HG03039 (cell line): ENCODE measurements around the gene SOAT1.
"Not testable (repeated sequence)": the region's sequence is repeated elsewhere in the genome, so short reads cannot be mapped to it uniquely, and the experiment has no call there.

ENCODE experiments used
- ATAC-seq: cut with Tn5 transposase; IDR thresholded peaks from one replicate; pipeline ENCODE4 v1.9.1; 2021; ENCODE audit warnings: mild to moderate bottlenecking, moderate library complexity; ENCODE audit not compliant: unreplicated experiment

Gene SOAT1

DNA sequence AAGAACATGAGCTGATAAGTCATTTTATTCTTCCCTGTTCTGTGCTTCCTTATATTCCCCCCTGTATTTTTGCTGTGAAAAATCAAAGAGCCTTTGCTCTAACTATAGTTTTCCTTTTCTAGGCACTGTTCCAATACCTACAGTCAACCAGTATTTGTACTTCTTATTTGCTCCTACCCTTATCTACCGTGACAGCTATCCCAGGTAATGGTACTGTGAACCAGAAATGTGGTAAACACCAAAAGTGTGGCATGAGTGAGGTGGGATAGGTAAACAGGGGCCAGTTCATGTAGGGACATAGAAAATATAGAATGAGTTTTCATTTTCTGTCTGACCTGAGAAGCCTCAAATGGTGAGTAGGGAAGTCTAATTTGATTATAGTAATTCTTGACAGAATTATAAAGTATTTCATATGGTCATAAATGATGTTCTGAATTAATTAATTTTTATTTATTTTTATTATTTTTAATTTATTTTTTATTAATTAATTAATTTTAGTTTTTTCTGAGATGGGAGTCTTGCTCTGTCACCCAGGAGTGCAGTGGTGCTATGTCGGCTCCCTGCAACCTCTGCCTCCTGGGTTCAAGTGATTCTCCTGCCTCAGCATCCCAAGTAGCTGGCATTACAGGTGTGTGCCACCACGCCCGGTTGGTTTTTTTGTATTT lies 49.3 kb downstream of the SOAT1 start:
- ATAC-seq = no peak

DNA sequence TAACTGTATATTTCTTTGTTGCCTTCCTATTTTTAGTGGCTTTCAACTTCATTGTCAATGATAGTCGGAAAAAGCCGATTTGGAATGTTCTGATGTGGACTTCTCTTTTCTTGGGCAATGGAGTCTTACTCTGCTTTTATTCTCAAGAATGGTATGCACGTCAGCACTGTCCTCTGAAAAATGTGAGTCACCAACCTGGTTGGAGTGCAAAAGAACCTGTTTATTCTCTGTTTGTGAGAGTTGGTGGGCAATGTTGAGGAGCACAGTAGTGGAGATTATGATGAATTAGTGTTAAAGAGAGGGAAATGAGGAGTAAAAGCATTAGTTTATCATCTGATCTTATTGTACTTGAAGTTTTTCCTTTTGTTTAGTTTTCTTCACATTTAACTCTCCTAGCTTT lies 57.7 kb downstream of the SOAT1 start:
- no peak for ATAC-seq

DNA sequence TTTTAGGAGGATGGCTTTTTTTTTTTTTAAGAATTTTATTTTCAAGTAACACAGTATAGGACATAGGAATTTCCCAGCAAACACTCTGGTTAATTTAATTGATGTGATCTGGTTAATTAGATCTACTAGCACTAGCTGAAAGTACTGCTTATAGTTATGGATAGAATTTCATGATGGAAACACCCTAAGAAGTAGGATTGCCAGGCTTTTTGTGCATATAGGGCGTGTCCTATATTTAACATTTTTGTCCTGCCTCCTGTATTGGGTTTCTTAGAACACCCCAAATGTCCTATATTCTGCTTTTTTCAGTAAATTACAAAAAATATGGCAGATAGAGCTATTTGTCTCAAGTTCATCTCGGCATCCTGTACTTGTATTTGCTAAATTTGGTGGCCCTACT lies 58.6 kb downstream of the SOAT1 start:
- ATAC-seq = no peak

DNA sequence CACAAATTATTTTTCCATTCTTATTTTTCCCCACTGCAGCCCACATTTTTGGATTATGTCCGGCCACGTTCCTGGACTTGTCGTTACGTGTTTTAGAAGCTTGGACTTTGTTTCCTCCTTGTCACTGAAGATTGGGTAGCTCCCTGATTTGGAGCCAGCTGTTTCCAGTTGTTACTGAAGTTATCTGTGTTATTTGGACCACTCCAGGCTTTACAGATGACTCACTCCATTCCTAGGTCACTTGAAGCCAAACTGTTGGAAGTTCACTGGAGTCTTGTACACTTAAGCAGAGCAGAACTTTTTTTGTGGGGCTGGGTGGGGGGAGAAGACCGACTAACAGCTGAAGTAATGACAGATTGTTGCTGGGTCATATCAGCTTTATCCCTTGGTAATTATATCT lies 59.9 kb downstream of the SOAT1 start:
- no peak for ATAC-seq

DNA sequence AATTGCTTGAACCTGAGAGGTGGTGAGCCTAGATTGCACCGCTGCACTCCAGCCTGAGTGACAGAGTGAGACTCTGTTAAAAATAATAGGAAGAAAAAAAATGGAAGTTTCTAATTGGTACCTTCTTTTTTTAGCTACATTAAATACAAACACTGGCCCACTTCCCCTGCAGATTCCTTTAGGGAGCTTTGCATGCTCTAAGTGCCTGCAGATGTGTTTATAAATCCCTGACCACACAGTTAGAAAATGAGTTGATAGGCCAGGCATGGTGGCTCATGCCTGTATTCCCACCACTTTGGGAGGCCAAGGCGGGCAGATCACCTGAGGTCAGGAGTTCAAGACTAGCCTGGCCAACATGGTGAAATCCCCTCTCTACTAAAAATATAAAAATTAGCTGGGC lies 68.0 kb downstream of the SOAT1 start:
- not testable (repeated sequence) for ATAC-seq

DNA sequence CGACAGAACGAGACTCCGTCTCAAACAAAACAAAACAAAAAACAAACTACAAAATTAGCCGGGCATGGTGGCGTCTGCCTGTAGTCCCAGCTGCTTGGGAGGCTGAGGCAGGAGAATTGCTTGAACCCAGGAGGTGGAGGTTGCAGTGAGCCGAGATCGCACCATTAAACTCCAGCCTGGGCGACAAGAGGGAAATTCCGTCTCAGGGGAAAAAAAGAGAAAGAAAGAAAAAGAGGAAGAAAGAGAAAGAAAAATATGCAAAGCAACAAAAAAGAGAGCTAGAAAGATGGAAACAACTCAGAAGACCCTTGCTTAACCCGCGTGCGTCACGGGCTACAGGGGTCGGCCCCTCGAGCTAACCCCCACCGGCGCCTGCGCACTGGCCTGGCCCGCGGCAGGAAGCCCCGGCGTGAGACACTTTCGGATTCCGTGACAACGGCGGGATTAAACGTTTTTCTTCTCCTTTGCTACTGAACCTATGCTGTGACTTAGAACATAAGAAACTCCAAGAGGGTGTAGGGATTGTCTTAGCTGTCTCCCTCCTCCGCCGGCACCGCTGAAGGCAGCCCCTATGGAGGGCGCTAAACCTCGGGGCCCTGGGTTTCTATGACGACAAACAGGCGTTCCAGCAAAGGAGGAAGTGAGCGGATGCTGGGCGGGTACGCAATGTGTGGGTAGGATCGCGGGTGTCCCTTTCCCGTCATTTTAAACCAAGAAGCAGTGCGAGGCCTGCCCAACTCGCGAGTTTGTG lies 71.9 kb downstream of the SOAT1 start, which contains the start of gene AXDND1:
Gene AXDND1, plus strand, starts transcription at position 630 of the 751 bp plus-strand sequence. CDS start 539 bp downstream, outside the sequence.
- peak; percentile 97 for ATAC-seq

DNA sequence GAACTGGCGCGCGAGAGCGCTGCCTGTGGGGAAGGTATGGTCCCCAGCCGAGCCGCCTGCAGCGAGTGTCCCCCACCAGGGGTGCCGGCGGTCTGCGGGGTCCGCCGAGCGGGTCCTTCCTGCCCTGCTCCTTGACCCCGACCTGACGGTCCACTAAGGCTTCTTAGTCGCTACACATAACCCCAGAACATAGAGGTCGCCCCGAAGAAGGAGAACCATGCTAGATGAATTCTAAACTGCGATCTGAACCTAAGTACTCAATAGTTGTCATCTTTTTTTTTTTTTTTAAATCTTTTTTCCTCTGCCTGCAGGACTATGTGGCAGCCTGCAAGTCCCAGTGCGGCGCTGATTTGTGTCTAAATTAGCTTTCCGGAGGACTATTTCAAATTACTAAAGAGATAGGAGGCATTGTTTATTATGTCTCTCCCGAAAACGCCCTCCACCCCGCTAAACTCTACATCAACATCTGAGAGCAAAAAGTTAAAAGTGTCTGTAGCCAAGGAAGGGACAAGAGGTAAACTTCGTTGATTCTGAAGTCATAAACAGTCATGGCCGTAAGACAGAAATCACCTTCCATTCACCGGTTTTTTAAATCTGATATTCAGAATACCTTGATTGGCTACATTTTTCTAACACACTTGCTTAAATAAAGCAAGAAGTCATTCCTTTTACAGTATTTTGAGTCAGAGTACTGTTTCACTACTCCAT lies 72.7 kb downstream of the SOAT1 start:
- no peak for ATAC-seq

DNA sequence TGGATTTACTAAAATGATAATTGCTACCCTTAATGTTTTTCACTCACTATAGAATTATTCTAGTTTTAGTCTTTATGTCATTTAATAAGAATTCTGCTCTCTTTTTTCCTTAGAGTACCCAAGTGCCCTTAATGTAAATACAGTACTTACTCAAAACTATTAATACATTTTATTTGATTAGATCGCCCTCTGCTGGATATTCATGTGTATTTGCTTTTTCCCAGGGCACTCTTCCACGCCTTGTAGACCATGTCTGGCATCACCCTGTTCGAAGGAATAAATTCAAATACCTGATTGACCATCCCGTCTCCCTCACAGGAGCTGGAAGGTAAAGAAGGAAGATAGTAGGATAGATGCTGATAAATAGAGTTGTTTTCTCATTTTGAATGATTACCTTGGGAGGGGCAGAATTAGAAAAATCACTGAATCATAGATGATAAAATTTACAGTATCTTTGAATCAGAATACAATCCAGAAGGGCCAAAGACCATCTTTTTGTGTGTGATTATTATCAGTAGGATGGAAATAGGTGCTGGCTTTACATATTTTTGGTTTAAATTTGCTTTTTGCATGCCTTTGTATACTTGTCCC lies 76.2 kb downstream of the SOAT1 start:
- ATAC-seq = no peak

DNA sequence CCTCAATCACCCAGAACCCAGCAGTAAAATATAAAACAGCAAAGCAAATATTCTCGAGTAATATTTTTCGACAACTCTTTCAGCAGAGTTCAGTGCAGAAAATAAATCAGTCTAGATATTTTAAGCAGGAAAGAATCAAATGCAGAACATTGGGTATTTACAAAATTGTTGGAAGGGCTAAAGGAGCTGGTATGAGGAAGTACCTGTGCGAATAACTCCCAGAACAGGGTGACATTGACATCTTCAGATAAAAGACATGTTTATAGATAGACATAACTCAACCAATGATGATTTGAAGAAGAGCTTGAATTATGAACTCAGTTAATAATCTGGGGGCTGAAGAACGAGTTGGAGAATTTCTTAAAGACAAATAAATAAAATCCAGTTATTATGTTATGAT lies 78.6 kb downstream of the SOAT1 start:
- no peak for ATAC-seq

DNA sequence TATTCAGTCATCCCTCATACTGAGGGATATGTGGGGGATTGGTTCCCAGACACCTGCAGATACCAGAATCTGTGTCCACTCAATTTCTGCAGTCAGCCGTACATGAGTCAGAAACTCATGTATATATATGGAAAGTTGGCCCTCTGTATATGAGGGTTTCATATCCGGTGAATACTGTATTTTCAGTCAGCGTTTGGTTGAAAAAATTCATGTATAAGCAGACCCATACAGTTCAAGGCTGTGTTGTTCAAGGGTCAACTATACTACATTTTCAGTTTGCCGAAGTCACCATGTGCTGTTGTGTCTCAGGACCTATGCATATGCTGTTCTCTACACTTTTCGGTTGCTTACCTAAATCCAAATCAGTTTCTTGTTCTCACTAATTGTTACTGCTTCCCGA lies 82.6 kb downstream of the SOAT1 start:
- ATAC-seq = no peak

DNA sequence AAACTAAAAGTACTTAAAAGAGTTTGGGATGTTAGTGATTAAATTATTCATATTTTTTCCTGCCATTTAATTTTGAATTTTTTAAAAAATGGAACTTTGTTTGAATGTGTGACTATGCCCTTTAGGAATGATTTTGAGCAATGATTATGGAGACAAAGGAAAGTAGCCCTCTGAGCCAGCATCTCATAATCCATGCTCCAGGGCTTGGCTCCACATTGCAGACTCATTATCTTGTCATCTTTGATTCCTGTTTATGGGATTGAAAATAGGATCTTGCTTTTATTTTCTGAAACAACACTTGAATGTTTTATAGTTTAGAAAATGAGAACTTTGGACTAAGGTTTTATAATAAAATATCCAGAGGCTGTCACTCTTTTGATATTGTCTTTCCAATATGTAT lies 86.7 kb downstream of the SOAT1 start:
- ATAC-seq = no peak

DNA sequence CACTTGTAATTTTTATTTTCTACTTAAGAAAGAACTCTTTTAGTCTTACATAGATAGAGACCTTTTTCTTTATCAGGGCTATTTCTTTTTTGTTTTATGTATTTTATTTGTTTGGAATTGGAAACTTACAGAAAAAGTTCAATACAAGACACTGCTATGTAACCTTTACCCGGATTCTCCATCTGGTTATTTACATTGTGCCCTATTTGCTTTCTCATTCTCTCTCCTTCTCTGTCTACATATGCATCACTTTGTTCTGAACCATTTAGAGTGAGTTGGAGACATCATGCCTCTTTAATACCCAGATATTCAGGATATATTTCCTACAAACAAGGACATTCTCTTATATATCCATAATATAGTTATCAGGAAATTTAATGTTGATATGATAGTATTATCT lies 90.4 kb downstream of the SOAT1 start:
- ATAC-seq = no peak

DNA sequence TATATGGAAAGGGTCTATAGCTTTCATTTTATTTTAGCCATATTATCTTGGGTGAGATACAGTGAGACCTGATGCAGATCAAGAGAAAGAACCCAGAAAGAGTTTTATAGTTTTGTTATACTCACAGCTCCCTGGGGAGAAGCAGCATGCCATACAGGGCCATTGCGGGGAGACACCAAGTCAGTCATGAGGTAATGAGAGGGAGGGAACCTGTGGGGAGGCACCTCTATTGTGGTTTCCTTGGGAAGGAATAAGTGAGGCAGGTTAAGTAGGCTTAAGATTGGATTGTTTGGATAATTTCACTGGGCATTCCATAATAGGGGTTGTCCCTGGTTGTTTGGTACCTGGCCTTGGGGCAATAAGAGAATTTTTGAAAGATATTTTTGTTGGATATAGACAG lies 91.9 kb downstream of the SOAT1 start:
- no peak for ATAC-seq

DNA sequence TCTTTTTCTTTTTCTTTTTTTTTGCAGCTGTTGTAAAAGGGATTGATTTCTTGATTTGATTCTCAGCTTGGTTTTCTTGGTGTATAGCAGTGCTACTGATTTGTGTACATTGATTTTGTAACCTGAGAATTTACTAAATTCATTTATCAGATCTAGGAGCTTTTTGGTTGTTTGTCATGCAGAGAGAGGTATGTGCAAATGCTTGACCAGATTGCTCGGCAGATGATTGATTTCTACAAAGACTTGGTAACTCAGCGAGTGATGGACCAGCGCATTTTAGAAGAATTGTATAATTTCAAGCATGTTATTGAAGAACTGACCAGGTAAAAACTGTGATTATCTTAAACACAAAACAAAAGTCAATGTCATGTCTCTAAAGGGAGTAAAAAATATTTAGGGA lies 100.1 kb downstream of the SOAT1 start:
- ATAC-seq = no peak

DNA sequence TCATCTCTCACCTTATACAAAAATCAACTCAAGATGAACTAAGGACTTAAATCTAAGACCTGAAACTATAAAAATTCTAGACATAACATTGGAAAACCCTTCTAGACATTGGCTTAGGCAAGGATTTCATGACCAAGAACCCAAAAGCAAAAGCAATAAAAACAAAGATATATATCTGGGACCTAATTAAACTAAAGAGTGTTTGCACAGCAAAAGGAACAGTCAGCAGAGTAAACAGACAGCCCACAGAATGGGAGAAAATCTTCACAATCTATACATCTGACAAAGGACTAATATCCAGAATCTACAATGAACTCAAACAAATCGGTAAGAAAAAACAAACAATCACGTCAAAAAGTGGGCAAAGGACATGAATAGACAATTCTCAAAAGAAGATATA lies 105.8 kb downstream of the SOAT1 start:
- ATAC-seq = not testable (repeated sequence)
